OCI-M2 (cell line): ENCODE data around the gene MAP6.

Source experiments
- DNase-seq: peaks from one replicate; lab custom pipeline; 2025; ENCODE audit not compliant: unreplicated experiment; lab: John Stamatoyannopoulos, UW

The MAP6 gene

GRCh38 chr11:75667255-75667830 lies 1.5 kb downstream of the MAP6 start:
- DNase-seq, result no peak

GRCh38 chr11:75665990-75666389 lies 2.8 kb downstream of the MAP6 start:
- no peak for DNase-seq

GRCh38 chr11:75665126-75665525 lies 3.7 kb downstream of the MAP6 start:
- no peak for DNase-seq

GRCh38 chr11:75664389-75664788 lies 4.4 kb downstream of the MAP6 start:
- no peak for DNase-seq

- DNase-seq, result no peak
Observed at GRCh38 chr11:75663808-75664207, 5.0 kb downstream of the MAP6 start.

GRCh38 chr11:75659836-75660235 lies 9.0 kb downstream of the MAP6 start:
- DNase-seq, result no peak

GRCh38 chr11:75656044-75656727 lies 12.7 kb downstream of the MAP6 start:
- no peak for DNase-seq

GRCh38 chr11:75655605-75656004 lies 13.2 kb downstream of the MAP6 start:
- no peak for DNase-seq

- no peak for DNase-seq
Observed at GRCh38 chr11:75654314-75654713, 14.5 kb downstream of the MAP6 start.

- DNase-seq, result no peak
Observed at GRCh38 chr11:75653532-75653931, 15.3 kb downstream of the MAP6 start.

GRCh38 chr11:75652936-75653335 lies 15.9 kb downstream of the MAP6 start:
- DNase-seq, result no peak

GRCh38 chr11:75651218-75651617 lies 17.6 kb downstream of the MAP6 start:
- DNase-seq, result no peak

- DNase-seq, result no peak
Observed at GRCh38 chr11:75650167-75650723, 18.6 kb downstream of the MAP6 start.

- no peak for DNase-seq
Observed at GRCh38 chr11:75644946-75645345, 23.9 kb downstream of the MAP6 start.

GRCh38 chr11:75644370-75644769 lies 24.5 kb downstream of the MAP6 start:
- DNase-seq, result no peak

GRCh38 chr11:75642402-75643113 lies 26.3 kb downstream of the MAP6 start:
- no peak for DNase-seq

GRCh38 chr11:75639762-75640181 lies 29.1 kb downstream of the MAP6 start:
- DNase-seq, result no peak

GRCh38 chr11:75637998-75638397 lies 30.8 kb downstream of the MAP6 start:
- no peak for DNase-seq

GRCh38 chr11:75635066-75635862 lies 33.6 kb downstream of the MAP6 start:
- no peak for DNase-seq

- no peak for DNase-seq
Observed at GRCh38 chr11:75633409-75634066, 35.3 kb downstream of the MAP6 start.

GRCh38 chr11:75632962-75633361 lies 35.9 kb downstream of the MAP6 start:
- no peak for DNase-seq
